NK-92 (cell line): Measurements from ENCODE around the gene MGAT4B.

ENCODE experiments used
- DNase-seq: peaks from one replicate; lab custom pipeline; 2025; ENCODE audit not compliant: unreplicated experiment; lab: John Stamatoyannopoulos, UW

MGAT4B gene

GRCh38 chr5:179773686-179774040 is 33.0 kb downstream of the MGAT4B start:
- no peak for DNase-seq

GRCh38 chr5:179772351-179772750 is 34.3 kb downstream of the MGAT4B start:
- no peak for DNase-seq

- no peak for DNase-seq
Measured at GRCh38 chr5:179771311-179771895, 35.3 kb downstream of the MGAT4B start.

- no peak for DNase-seq
Measured at GRCh38 chr5:179769796-179770195, 36.9 kb downstream of the MGAT4B start.

- no peak for DNase-seq
Measured at GRCh38 chr5:179769271-179769670, 37.4 kb downstream of the MGAT4B start.

- DNase-seq, result no peak
Measured at GRCh38 chr5:179768326-179769085, 38.2 kb downstream of the MGAT4B start.

GRCh38 chr5:179767496-179768100 is 39.1 kb downstream of the MGAT4B start:
- no peak for DNase-seq

- no peak for DNase-seq
Measured at GRCh38 chr5:179766726-179767455, 39.8 kb downstream of the MGAT4B start.

GRCh38 chr5:179766021-179766725 is 40.5 kb downstream of the MGAT4B start:
- DNase-seq, result no peak

- no peak for DNase-seq
Measured at GRCh38 chr5:179765400-179765799, 41.3 kb downstream of the MGAT4B start.

GRCh38 chr5:179764056-179764455 is 42.6 kb downstream of the MGAT4B start:
- no peak for DNase-seq

GRCh38 chr5:179763215-179763945 is 43.3 kb downstream of the MGAT4B start:
- DNase-seq, result no peak

GRCh38 chr5:179762781-179763176 is 43.9 kb downstream of the MGAT4B start:
- no peak for DNase-seq

GRCh38 chr5:179762079-179762780 is 44.4 kb downstream of the MGAT4B start:
- DNase-seq, result no peak

- no peak for DNase-seq
Measured at GRCh38 chr5:179759581-179760551, 46.8 kb downstream of the MGAT4B start.

GRCh38 chr5:179758955-179759354 is 47.7 kb downstream of the MGAT4B start:
- DNase-seq, result no peak

- no peak for DNase-seq
Measured at GRCh38 chr5:179755022-179755421, 51.6 kb downstream of the MGAT4B start.

- DNase-seq, result no peak
Measured at GRCh38 chr5:179753971-179754370, 52.7 kb downstream of the MGAT4B start.
